Parietal lobe (tissue), 1 donor: Measurements from ENCODE around the gene RIBC2. TPM values are rescaled to one million over a fixed set of nuclear protein-coding genes. Genes with fewer than 3 reads are reported as not detected.

Source experiments
- total RNA-seq: library from RNA; depleted of rRNA; stranded (reverse); fragments of >200 nt; gene quantifications from one replicate; pipeline ENCODE4 v1.2.3, GENCODE V29; 2014

Gene RIBC2, protein sequence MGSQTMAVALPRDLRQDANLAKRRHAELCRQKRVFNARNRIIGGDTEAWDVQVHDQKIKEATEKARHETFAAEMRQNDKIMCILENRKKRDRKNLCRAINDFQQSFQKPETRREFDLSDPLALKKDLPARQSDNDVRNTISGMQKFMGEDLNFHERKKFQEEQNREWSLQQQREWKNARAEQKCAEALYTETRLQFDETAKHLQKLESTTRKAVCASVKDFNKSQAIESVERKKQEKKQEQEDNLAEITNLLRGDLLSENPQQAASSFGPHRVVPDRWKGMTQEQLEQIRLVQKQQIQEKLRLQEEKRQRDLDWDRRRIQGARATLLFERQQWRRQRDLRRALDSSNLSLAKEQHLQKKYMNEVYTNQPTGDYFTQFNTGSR
- 1.3 TPM for total RNA-seq

DNA sequence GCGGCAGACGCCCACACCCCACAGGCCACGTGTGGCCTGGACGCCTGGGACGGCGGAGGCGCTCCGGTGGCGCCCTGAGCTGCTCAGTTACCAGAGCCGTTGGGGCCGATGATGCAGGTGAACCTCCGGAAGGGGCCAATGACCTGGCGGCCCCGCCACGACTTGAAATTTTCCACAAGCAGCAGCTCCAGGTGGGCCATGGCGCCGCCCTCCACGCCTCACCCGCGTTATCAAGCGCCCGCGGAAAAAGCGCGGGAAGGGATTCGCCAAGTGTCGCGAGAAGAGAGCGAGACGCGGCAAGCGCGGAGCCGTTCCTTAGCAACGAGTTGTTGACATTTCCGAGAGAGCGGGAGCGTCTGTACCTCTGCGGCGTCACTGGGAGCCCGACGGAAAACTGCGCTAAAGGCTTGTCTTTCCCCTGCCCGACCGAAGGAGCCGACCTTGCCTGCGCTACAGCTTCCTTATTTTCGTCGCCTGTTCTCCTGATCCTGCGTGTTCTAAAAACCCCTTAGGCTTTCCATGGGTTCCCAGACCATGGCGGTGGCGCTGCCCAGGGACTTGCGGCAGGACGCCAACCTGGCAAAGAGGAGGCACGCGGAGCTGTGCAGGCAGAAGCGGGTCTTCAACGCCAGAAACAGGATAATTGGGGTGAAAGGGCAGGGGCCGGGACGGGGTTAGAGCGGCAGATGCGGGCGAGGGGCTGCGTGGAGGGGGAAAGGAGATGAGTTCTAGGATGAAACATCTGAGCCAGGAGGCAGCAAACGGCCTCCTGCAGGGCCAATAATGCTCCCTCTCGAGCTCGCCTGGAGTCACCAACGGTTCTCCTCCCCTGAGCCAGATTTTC lies at the start of gene RIBC2, which contains the start of gene SMC1B:
Gene RIBC2 (plus strand): TSS at position 326 of the 844 bp plus-strand sequence. CDS start 194 bp downstream, at position 520.
Gene SMC1B (minus strand): TSS at position 232 of the 844 bp plus-strand sequence. CDS start 32 bp downstream, at position 200.

Other genes with a start within 250 kb of the RIBC2 start
- gene NUP50, start 249.8 kb upstream of the RIBC2 start, total RNA-seq: 55.1 TPM
- gene KIAA0930, start 172.8 kb upstream of the RIBC2 start, total RNA-seq: 47.0 TPM
- gene UPK3A, start 128.7 kb upstream of the RIBC2 start, total RNA-seq: not detected
- gene FAM118A, start 103.8 kb upstream of the RIBC2 start, total RNA-seq: 57.0 TPM
- gene SMC1B, start 94 bp upstream of the RIBC2 start, total RNA-seq: not detected
- gene FBLN1, start 89.2 kb downstream of the RIBC2 start, total RNA-seq: 42.3 TPM